GM18519 (cell line): ENCODE results near the gene NEU1.
"Not testable (repeated sequence)": the region's sequence is repeated elsewhere in the genome, so short reads cannot be mapped to it uniquely, and the experiment has no call there.

ENCODE experiments used
- ATAC-seq: cut with Tn5 transposase; IDR thresholded peaks from one replicate; pipeline ENCODE4 v1.9.1; 2021; ENCODE audit warnings: mild to moderate bottlenecking, moderate library complexity; ENCODE audit not compliant: unreplicated experiment, low FRiP score

The NEU1 gene

GRCh38 chr6:31822036-31822821, 40.4 kb downstream of the NEU1 start:
- no peak for ATAC-seq

- ATAC-seq: no peak
Measured at GRCh38 chr6:31821301-31822035, 41.2 kb downstream of the NEU1 start.

GRCh38 chr6:31820399-31820798, 42.2 kb downstream of the NEU1 start:
- ATAC-seq: not testable (repeated sequence)

GRCh38 chr6:31819871-31820299, 42.7 kb downstream of the NEU1 start:
- ATAC-seq: no peak

GRCh38 chr6:31817929-31818511, 44.6 kb downstream of the NEU1 start:
- ATAC-seq: not testable (repeated sequence)

- not testable (repeated sequence) for ATAC-seq
Measured at GRCh38 chr6:31817133-31817928, 45.3 kb downstream of the NEU1 start.

- no peak for ATAC-seq
Measured at GRCh38 chr6:31815025-31815838, 47.4 kb downstream of the NEU1 start, which contains the start of the genes HSPA1A and HSPA1L. TSS of gene HSPA1A (plus strand) at chr6:31815543. CDS start at chr6:31815757, 214 bp downstream. TSS of gene HSPA1L (minus strand) at chr6:31815283. CDS start at chr6:31811972, 3,311 bp downstream.

- no peak for ATAC-seq
Measured at GRCh38 chr6:31814677-31815024, 48.0 kb downstream of the NEU1 start.

- ATAC-seq: no peak
Measured at GRCh38 chr6:31813465-31813849, 49.2 kb downstream of the NEU1 start.

GRCh38 chr6:31811645-31812044, 51.0 kb downstream of the NEU1 start:
- no peak for ATAC-seq

- ATAC-seq: not testable (repeated sequence)
Measured at GRCh38 chr6:31808599-31808998, 54.0 kb downstream of the NEU1 start.
